ENCODE results near the gene ELK3. TPM values are rescaled to one million over a fixed set of nuclear protein-coding genes. Genes with fewer than 3 reads are reported as not detected.

The ELK3 gene
- total RNA-seq, 1 experiment from 2014 or later, result 9.4 TPM

- no peaks in the 10 kb centered on the region for H3K27me3 ChIP-seq (ENCODE audit: insufficient read depth, low read length)
- no peak overlapping the region for H2BK20ac ChIP-seq (ENCODE audit: low read depth, low read length, poor library complexity, severe bottlenecking)
- H4K20me1 ChIP-seq (ENCODE audit: control insufficient read depth, insufficient read depth, insufficient read length), result no peaks in the 10 kb centered on the region
- H3K4me1 ChIP-seq (ENCODE audit: insufficient read depth, low read length), result no peaks in the 10 kb centered on the region
- no peaks in the 10 kb centered on the region for H3K23me2 ChIP-seq (ENCODE audit: insufficient read length, low read depth, low read length, poor library complexity, severe bottlenecking)
- Mint-ChIP-seq H3K36me3 (ENCODE audit: insufficient read depth in 1 of 3, low read depth in 3 of 3) (peaks cover 0 to 2% (median 0%) of the 10 kb centered on the region in 3 experiments; a peak in 1 of 7 replicates), H3K4me1 (peaks cover 6 to 10% of the 10 kb centered on the region in 2 experiments; a peak in 3 of 4 replicates), H3K4me3 (no peak overlapping the region), H3K27ac (no peak overlapping the region), H3K27me3 (ENCODE audit: low read depth) (no peaks in the 10 kb centered on the region), H3K9me3 (no peaks in the 10 kb centered on the region)
- no peak for TF ChIP-seq CTCF (conservative IDR thresholded peaks at IDR 0.05)
- H3K4ac ChIP-seq (ENCODE audit: low read depth, low read length), result no peak overlapping the region
- H4K5ac ChIP-seq (ENCODE audit: insufficient read length, low read depth, low read length), result no peak overlapping the region
- WGBS (ENCODE audit: extremely low coverage, insufficient read length, low lambda C conversion rate), result no CpG with 5 or more reads among the region's 1 CpG
- H2BK15ac ChIP-seq (ENCODE audit: low read depth, low read length), result no peak overlapping the region
- no peak overlapping the region for H3K18ac ChIP-seq (ENCODE audit: insufficient read length, low read depth, low read length)
- H3K9ac ChIP-seq (ENCODE audit: extremely low read depth, insufficient read length, low read length), result no peak overlapping the region
- H2AFZ ChIP-seq (ENCODE audit: low read length), result no peak overlapping the region
- H3K4me2 ChIP-seq (ENCODE audit: insufficient read depth, insufficient read length, low read length), result no peak overlapping the region
- no peak overlapping the region for H2BK5ac ChIP-seq (ENCODE audit: insufficient read length, low read length)
- H3K9me3 ChIP-seq (ENCODE audit: control insufficient read depth, low read depth, low read length), result no peaks in the 10 kb centered on the region
- no peak overlapping the region for H3T11ph ChIP-seq (ENCODE audit: low read length)
- no peak overlapping the region for H2BK12ac ChIP-seq (ENCODE audit: insufficient read length, low read depth, low read length)
- no peak overlapping the region for H3K56ac ChIP-seq (ENCODE audit: insufficient read length, low read depth, low read length)
- no peaks in the 10 kb centered on the region for H3K79me1 ChIP-seq (ENCODE audit: insufficient read depth, low read depth, low read length, poor library complexity, severe bottlenecking)
- no peak for DNase-seq
- no peak overlapping the region for H3K14ac ChIP-seq (ENCODE audit: insufficient read depth, low read length)
- no peak overlapping the region for H2BK120ac ChIP-seq (ENCODE audit: low read depth, low read length, poor library complexity, severe bottlenecking)
- H2AK5ac ChIP-seq (ENCODE audit: insufficient read length, low read length), result no peak overlapping the region
- H4K8ac ChIP-seq (replicated peaks; ENCODE audit: insufficient read length, low read depth, low read length), result no peak overlapping the region
- no peak overlapping the region for H3K23ac ChIP-seq (ENCODE audit: insufficient read length, low read depth, low read length)
- H3K79me2 ChIP-seq (ENCODE audit: insufficient read depth, low read length), result no peaks in the 10 kb centered on the region
- no peak overlapping the region for H3K27ac ChIP-seq (ENCODE audit: insufficient read length, low read depth, low read length)
- H4K91ac ChIP-seq (ENCODE audit: insufficient read length, low read depth, low read length), result no peak overlapping the region
Observed at GRCh38 chr12:96225994-96226399, 31.8 kb downstream of the ELK3 start.

Measured in H9 (cell line).